Common myeloid progenitor, CD34-positive (primary cell): ENCODE results near the gene TBC1D4.
A peak's percentile ranks its signal among the peaks of the same experiment; 100 is the strongest.
"Not testable (repeated sequence)": the region's sequence is repeated elsewhere in the genome, so short reads cannot be mapped to it uniquely, and the experiment has no call there.

ENCODE experiments used
- CTCF ChIA-PET: fragments of 350-600 bp; sonication (Branson Sonifier 250); formaldehyde crosslinking; loops from one replicate; lab custom pipeline; 2021; ENCODE audit warnings: antibody characterized with exemption; lab: Charles Lee
- POLR2A ChIA-PET: fragments of 350-600 bp; sonication (Branson Sonifier 250); formaldehyde crosslinking; loops from one replicate; lab custom pipeline; 2021; ENCODE audit warnings: antibody characterized with exemption; lab: Charles Lee
- DNase-seq, 3 donors: peaks; one replicate each; pipeline versions ENCODE4 v3.0.0 to v3.0.0-alpha.2; 2013
- H3K27ac ChIP-seq, 2 experiments: 1 replicate in 1 of 2; 2 replicates in 1 of 2; pipeline ENCODE4 v1.7.0; 2013; ENCODE audit warnings: inconsistent platforms in 2 of 2, low read length in 2 of 2, mild to moderate bottlenecking in 2 of 2, low read depth in 1 of 2, moderate library complexity in 1 of 2; ENCODE audit not compliant: severe bottlenecking in 2 of 2, insufficient read depth in 1 of 2, poor library complexity in 1 of 2
- H3K27me3 ChIP-seq, 5 experiments: replicated peaks in 2 of 5; 1 replicate in 3 of 5; 2 replicates in 2 of 5; pipeline versions ENCODE4 v1.6.1 to v1.7.0; 2013; ENCODE audit warnings: low read length in 4 of 5, mild to moderate bottlenecking in 2 of 5, moderate library complexity in 2 of 5, inconsistent platforms in 1 of 5; ENCODE audit not compliant: insufficient read depth in 5 of 5, control insufficient read depth in 4 of 5
- H3K36me3 ChIP-seq, 4 experiments: 1 replicate in 2 of 4; 2 replicates in 2 of 4; pipeline versions ENCODE4 v1.6.1 to v1.7.0; 2013; ENCODE audit warnings: low read length in 3 of 4, control low read depth in 1 of 4, mild to moderate bottlenecking in 1 of 4; ENCODE audit not compliant: control insufficient read depth in 4 of 4, insufficient read depth in 4 of 4
- H3K4me1 ChIP-seq, 4 experiments: 1 replicate in 3 of 4; 2 replicates in 1 of 4; pipeline versions ENCODE4 v1.6.1 to v1.7.1; 2013; ENCODE audit warnings: low read length in 3 of 4, mild to moderate bottlenecking in 3 of 4, control low read depth in 1 of 4, inconsistent platforms in 1 of 4, moderate library complexity in 1 of 4; ENCODE audit not compliant: control insufficient read depth in 4 of 4, insufficient read depth in 4 of 4; ENCODE audit errors: control extremely low read depth in 1 of 4
- H3K4me3 ChIP-seq, 7 experiments: 1 replicate in 4 of 7; 2 replicates in 3 of 7; pipeline versions ENCODE4 v1.5.1 to v1.7.0; 2013; ENCODE audit warnings: mild to moderate bottlenecking in 7 of 7, low read length in 6 of 7, moderate library complexity in 6 of 7, inconsistent platforms in 2 of 7, low read depth in 2 of 7, control low read depth in 1 of 7; ENCODE audit not compliant: insufficient read depth in 4 of 7, control insufficient read depth in 1 of 7; ENCODE audit errors: extremely low read depth in 1 of 7
- H3K9me3 ChIP-seq, 5 experiments: 1 replicate in 4 of 5; 2 replicates in 1 of 5; pipeline versions ENCODE4 v1.6.1 to v1.7.1; 2013; ENCODE audit warnings: low read length in 4 of 5, mild to moderate bottlenecking in 2 of 5, inconsistent platforms in 1 of 5, low read depth in 1 of 5, moderate library complexity in 1 of 5; ENCODE audit not compliant: control insufficient read depth in 4 of 5, insufficient read depth in 2 of 5; ENCODE audit errors: control extremely low read depth in 1 of 5
- WGBS: methylation state at CpG from one replicate; pipeline ENCODE4 v1.1.5; 2013; ENCODE audit not compliant: insufficient coverage; 5-methylcytosine and 5-hydroxymethylcytosine counted together

The TBC1D4 gene

GRCh38 chr13:75307370-75307949, 174.5 kb downstream of the TBC1D4 start:
- H3K9me3 ChIP-seq, result no peaks in the 10 kb centered on the region
- H3K4me1 ChIP-seq, result peaks cover 0 to 2% (median under 1%) of the 10 kb centered on the region in 4 experiments
- H3K36me3 ChIP-seq, result peaks cover 0 to 8% (median under 1%) of the 10 kb centered on the region in 4 experiments
- ChIA-PET CTCF (no interaction called here), POLR2A (no interaction called here)
- WGBS, result 100% methylated on average over 3 of the region's 6 CpGs
- H3K27ac ChIP-seq, result no peak overlapping the region
- DNase-seq, result no peak
- no peaks in the 10 kb centered on the region for H3K27me3 ChIP-seq
- H3K4me3 ChIP-seq, result no peak overlapping the region

- H3K27ac ChIP-seq, H3K9me3 ChIP-seq, H3K27me3 ChIP-seq, DNase-seq, H3K36me3 ChIP-seq, H3K4me1 ChIP-seq, H3K4me3 ChIP-seq, POLR2A ChIA-PET, CTCF ChIA-PET: not testable (repeated sequence)
- 100% methylated on average over 1 of the region's 1 CpG for WGBS
These were observed 175.0 kb downstream of the TBC1D4 start for GRCh38 chr13:75306967-75307366.

GRCh38 chr13:75305059-75305458, 176.9 kb downstream of the TBC1D4 start:
- ChIA-PET POLR2A (no interaction called here), CTCF (no interaction called here)
- DNase-seq, result peak in 2 of 3 donors; percentile 21 to 36
- no peaks in the 10 kb centered on the region for H3K9me3 ChIP-seq
- no peak overlapping the region for H3K4me3 ChIP-seq
- WGBS, result 100% methylated on average over 1 of the region's 2 CpGs
- H3K4me1 ChIP-seq, result peaks cover 0 to 2% (median under 1%) of the 10 kb centered on the region in 4 experiments
- peaks cover 0 to 8% (median under 1%) of the 10 kb centered on the region in 4 experiments for H3K36me3 ChIP-seq
- no peaks in the 10 kb centered on the region for H3K27me3 ChIP-seq
- no peak overlapping the region for H3K27ac ChIP-seq

- no peak overlapping the region for H3K4me3 ChIP-seq
- no peak for DNase-seq
- WGBS, result 100% methylated on average over 1 of the region's 4 CpGs
- H3K27me3 ChIP-seq, result no peaks in the 10 kb centered on the region
- H3K27ac ChIP-seq, result no peak overlapping the region
- H3K9me3 ChIP-seq, result no peaks in the 10 kb centered on the region
- POLR2A ChIA-PET, result interaction anchor here (0.6 kb wide), 1 partner anchor 75 kb away, joined by 3 read pairs; no protein-coding TSS in a partner anchor
- peaks cover 0 to 12% (median under 1%) of the 10 kb centered on the region in 4 experiments for H3K36me3 ChIP-seq
- H3K4me1 ChIP-seq, result peaks cover 0 to 2% (median under 1%) of the 10 kb centered on the region in 4 experiments
- CTCF ChIA-PET, result interaction anchor here (1.2 kb wide), 1 partner anchor 11 kb away, joined by 3 read pairs; no protein-coding TSS in a partner anchor
These were observed 178.7 kb downstream of the TBC1D4 start for GRCh38 chr13:75303263-75303662.

GRCh38 chr13:75302071-75302698, 179.8 kb downstream of the TBC1D4 start:
- Histone ChIP-seq H3K4me3 (no peak overlapping the region), H3K4me1 (peaks cover 0 to 2% (median under 1%) of the 10 kb centered on the region in 4 experiments), H3K9me3 (no peaks in the 10 kb centered on the region), H3K27ac (no peak overlapping the region), H3K36me3 (peaks cover 0 to 12% (median 0%) of the 10 kb centered on the region in 4 experiments), H3K27me3 (no peaks in the 10 kb centered on the region)
- CTCF ChIA-PET, result no interaction called here
- 91% methylated on average over 8 of the region's 10 CpGs for WGBS
- POLR2A ChIA-PET, result no interaction called here
- DNase-seq, result no peak

- ChIA-PET POLR2A (interaction anchor here (0.7 kb wide), 1 partner anchor 128 kb away, joined by 3 read pairs; no protein-coding TSS in a partner anchor), CTCF (no interaction called here)
- Histone ChIP-seq H3K36me3 (peaks cover 0 to 10% (median 0%) of the 10 kb centered on the region in 4 experiments), H3K4me1 (peaks cover 0 to 4% (median under 1%) of the 10 kb centered on the region in 4 experiments), H3K9me3 (no peaks in the 10 kb centered on the region), H3K27ac (no peak overlapping the region), H3K27me3 (no peaks in the 10 kb centered on the region), H3K4me3 (no peak overlapping the region)
- DNase-seq, result no peak
- 100% methylated on average over 2 of the region's 4 CpGs for WGBS
These were observed 181.8 kb downstream of the TBC1D4 start for GRCh38 chr13:75299913-75300862.
